CD4-positive, alpha-beta T cell (primary cell): ENCODE measurements around the gene TMBIM1. TPM values are rescaled to one million over a fixed set of nuclear protein-coding genes. Genes with fewer than 3 reads are reported as not detected.
A peak's percentile ranks its signal among the peaks of the same experiment; 100 is the strongest.

ENCODE experiments used
- ATAC-seq: fragments of 200-7000 bp; cut with Tn5 transposase; one replicate; pipeline ENCODE4 v1.10.0; 2022; ENCODE audit warnings: mild to moderate bottlenecking; ENCODE audit not compliant: poor library complexity
- CTCF ChIA-PET: fragments of 350-600 bp; sonication (Branson Sonifier 250); formaldehyde crosslinking; loops from one replicate; lab custom pipeline; 2021; ENCODE audit warnings: antibody characterized with exemption, inconsistent platforms; lab: Charles Lee
- POLR2A ChIA-PET: fragments of 350-600 bp; sonication (Branson Sonifier 250); formaldehyde crosslinking; loops from one replicate; lab custom pipeline; 2021; ENCODE audit warnings: antibody characterized with exemption, inconsistent platforms; lab: Charles Lee
- DNase-seq, 14 experiments: peaks; one replicate each; pipeline ENCODE4 v3.0.0-alpha.2; 2013 to 2020; ENCODE audit warnings: mixed read lengths in 2 of 14
- H3K27ac ChIP-seq, 2 donors: one replicate each; pipeline versions ENCODE4 v1.5.1 to v1.7.0; 2013; ENCODE audit warnings: low read length in 2 of 2, low read depth in 1 of 2, mild to moderate bottlenecking in 1 of 2
- H3K27me3 ChIP-seq, 2 experiments: 1 replicate in 1 of 2; 2 replicates in 1 of 2; pipeline versions ENCODE4 v1.6.1 to v1.7.0; 2013; ENCODE audit warnings: low read length in 2 of 2, control low read depth in 1 of 2, mild to moderate bottlenecking in 1 of 2, moderate library complexity in 1 of 2; ENCODE audit not compliant: insufficient read depth in 2 of 2, control insufficient read depth in 1 of 2
- H3K36me3 ChIP-seq: one replicate; pipeline ENCODE4 v1.6.1; 2013; ENCODE audit warnings: low read length, control low read depth; ENCODE audit not compliant: insufficient read depth
- H3K4me1 ChIP-seq: one replicate; pipeline ENCODE4 v1.6.1; 2013; ENCODE audit warnings: low read length, control low read depth; ENCODE audit not compliant: insufficient read depth
- H3K4me3 ChIP-seq: one replicate; pipeline ENCODE4 v1.5.1; 2013; ENCODE audit warnings: mild to moderate bottlenecking, low read length, moderate library complexity
- H3K9me3 ChIP-seq, 2 experiments: 1 replicate in 1 of 2; 2 replicates in 1 of 2; pipeline versions ENCODE4 v1.6.1 to v1.7.0; 2013; ENCODE audit warnings: low read length in 2 of 2, mild to moderate bottlenecking in 2 of 2, control low read depth in 1 of 2, moderate library complexity in 1 of 2; ENCODE audit not compliant: control insufficient read depth in 1 of 2, insufficient read depth in 1 of 2
- H3K27ac Mint-ChIP-seq: one replicate; pipeline ENCODE4 v1.8.0; 2020; ENCODE audit warnings: mixed read lengths
- H3K27me3 Mint-ChIP-seq: one replicate; pipeline ENCODE4 v1.8.0; 2021; ENCODE audit warnings: mixed read lengths
- H3K36me3 Mint-ChIP-seq: one replicate; pipeline ENCODE4 v1.8.0; 2021; ENCODE audit warnings: low read depth, mixed read lengths
- H3K4me1 Mint-ChIP-seq: one replicate; pipeline ENCODE4 v1.8.0; 2021; ENCODE audit warnings: low read depth, mixed read lengths
- H3K4me3 Mint-ChIP-seq: one replicate; pipeline ENCODE4 v1.8.0; 2020; ENCODE audit warnings: mild to moderate bottlenecking, mixed read lengths
- H3K9me3 Mint-ChIP-seq: one replicate; pipeline ENCODE4 v1.8.0; 2020; ENCODE audit warnings: mixed read lengths
- intact Hi-C, 2 experiments: fragments of 100-400 bp; cut with DNase I in 1 of 2; cut with micrococcal nuclease in 1 of 2; formaldehyde crosslinking; loops; one replicate each; pipeline versions ENCODE4 v1.15.1 to v1.9.0; 2023 to 2025; cut with DNase I, micrococcal nuclease
- total RNA-seq, 174 experiments: library from RNA in 2 of 174; stranded (reverse) in 2 of 174; gene quantifications; one replicate each; pipeline ENCODE4 v1.2.3 and lab custom pipeline; 2021 to 2026
- TF ChIP-seq, protein P1 (sequence below): fragments of 200-600 bp; IDR thresholded peaks from one replicate; pipeline ENCODE4 v1.8.0; 2022; ENCODE audit warnings: antibody characterized with exemption, mild to moderate bottlenecking

The TMBIM1 gene
- total RNA-seq, 2 experiments from 2014 or later, result 99.2 to 102 TPM

DNA sequence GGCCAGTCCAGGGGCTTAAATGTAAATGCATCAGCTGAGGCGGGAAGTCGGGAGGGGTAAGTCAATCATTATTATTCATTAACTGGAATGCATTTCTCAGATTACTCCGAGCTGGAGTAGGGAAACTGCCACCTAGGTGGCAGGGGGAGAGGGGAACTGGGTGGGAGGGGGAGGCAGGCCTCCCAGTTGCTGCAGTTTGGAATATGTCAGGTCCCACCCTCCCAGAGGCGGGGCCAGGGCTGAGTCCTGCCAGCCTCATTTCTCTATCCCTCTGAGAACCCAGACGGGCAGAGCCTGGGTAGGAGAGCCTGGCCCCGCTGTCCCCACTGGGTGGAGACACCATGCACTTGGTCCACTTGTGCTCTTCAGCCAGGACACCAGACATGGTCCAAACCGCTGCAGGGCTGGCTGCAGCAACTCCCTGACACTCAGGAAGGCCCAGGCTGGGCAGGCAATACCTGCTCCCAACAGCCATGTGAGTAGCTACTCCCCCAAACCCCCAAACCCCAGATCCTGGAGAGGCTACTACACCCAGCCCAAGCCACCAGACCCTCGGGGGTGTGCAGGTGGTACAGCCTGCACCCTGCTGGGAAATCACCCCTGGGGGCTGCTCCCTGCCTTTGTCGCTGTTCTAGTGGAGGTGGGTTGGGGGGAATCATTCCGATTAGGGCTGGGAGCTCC is 31.4 kb downstream of the TMBIM1 start, which contains the start of gene GPBAR1:
TSS of gene GPBAR1 (plus strand) at position 274 of the 681 bp plus-strand sequence. CDS start 1,710 bp downstream, outside the sequence.
- no peaks in the 10 kb centered on the region for H3K27me3 Mint-ChIP-seq
- no peaks in the 10 kb centered on the region for H3K9me3 Mint-ChIP-seq
- Histone ChIP-seq H3K36me3 (peaks cover 34% of the 10 kb centered on the region), H3K4me1 (peaks cover 31% of the 10 kb centered on the region), H3K27me3 (no peaks in the 10 kb centered on the region), H3K27ac (no peak within 1 kb of the TSS), H3K9me3 (no peaks in the 10 kb centered on the region), H3K4me3 (peak within 1 kb of the TSS; percentile 2)
- peaks cover 36% of the 10 kb centered on the region for H3K36me3 Mint-ChIP-seq
- ATAC-seq, result no peak
- TF ChIP-seq, protein P1, sequence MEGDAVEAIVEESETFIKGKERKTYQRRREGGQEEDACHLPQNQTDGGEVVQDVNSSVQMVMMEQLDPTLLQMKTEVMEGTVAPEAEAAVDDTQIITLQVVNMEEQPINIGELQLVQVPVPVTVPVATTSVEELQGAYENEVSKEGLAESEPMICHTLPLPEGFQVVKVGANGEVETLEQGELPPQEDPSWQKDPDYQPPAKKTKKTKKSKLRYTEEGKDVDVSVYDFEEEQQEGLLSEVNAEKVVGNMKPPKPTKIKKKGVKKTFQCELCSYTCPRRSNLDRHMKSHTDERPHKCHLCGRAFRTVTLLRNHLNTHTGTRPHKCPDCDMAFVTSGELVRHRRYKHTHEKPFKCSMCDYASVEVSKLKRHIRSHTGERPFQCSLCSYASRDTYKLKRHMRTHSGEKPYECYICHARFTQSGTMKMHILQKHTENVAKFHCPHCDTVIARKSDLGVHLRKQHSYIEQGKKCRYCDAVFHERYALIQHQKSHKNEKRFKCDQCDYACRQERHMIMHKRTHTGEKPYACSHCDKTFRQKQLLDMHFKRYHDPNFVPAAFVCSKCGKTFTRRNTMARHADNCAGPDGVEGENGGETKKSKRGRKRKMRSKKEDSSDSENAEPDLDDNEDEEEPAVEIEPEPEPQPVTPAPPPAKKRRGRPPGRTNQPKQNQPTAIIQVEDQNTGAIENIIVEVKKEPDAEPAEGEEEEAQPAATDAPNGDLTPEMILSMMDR, result no peak
- H3K4me3 Mint-ChIP-seq, result no peak within 1 kb of the TSS
- ChIA-PET POLR2A (interaction anchor here (0.6 to 1.6 kb wide), 3 partner anchors 9 to 35 kb away, joined by 3 to 6 read pairs (median 5); partner anchors contain the start of genes AAMP and PNKD), CTCF (no interaction called here)
- peaks cover 17% of the 10 kb centered on the region for H3K4me1 Mint-ChIP-seq
- intact Hi-C loops, result no loop called here
- DNase-seq, result peak in 1 of 14 experiments; percentile 31
- peak within 1 kb of the TSS; percentile 71 for H3K27ac Mint-ChIP-seq

GRCh38 chr2:218260166-218260565 is 32.1 kb downstream of the TMBIM1 start:
- H3K4me3 Mint-ChIP-seq, result no peak overlapping the region
- peaks cover 22% of the 10 kb centered on the region for H3K4me1 Mint-ChIP-seq
- intact Hi-C loops, result no loop called here
- ATAC-seq (no peak), DNase-seq (no peak)
- no peak overlapping the region for H3K4me3 ChIP-seq
- TF ChIP-seq, protein P1, result no peak
- H3K27ac ChIP-seq, result no peak overlapping the region
- H3K9me3 ChIP-seq, result no peaks in the 10 kb centered on the region
- H3K27me3 ChIP-seq, result no peaks in the 10 kb centered on the region
- no peaks in the 10 kb centered on the region for H3K27me3 Mint-ChIP-seq
- no peaks in the 10 kb centered on the region for H3K9me3 Mint-ChIP-seq
- peaks cover 37% of the 10 kb centered on the region for H3K36me3 Mint-ChIP-seq
- ChIA-PET POLR2A (interaction anchor here (0.6 to 2.2 kb wide), 2 partner anchors 10 to 26 kb away, joined by 3 to 9 read pairs; partner anchors contain the start of genes AAMP and PNKD), CTCF (no interaction called here)
- peaks cover 27% of the 10 kb centered on the region for H3K4me1 ChIP-seq
- peak overlapping the region; percentile 71 for H3K27ac Mint-ChIP-seq
- H3K36me3 ChIP-seq, result peaks cover 33% of the 10 kb centered on the region

GRCh38 chr2:218259099-218259961 is 33.0 kb downstream of the TMBIM1 start:
- Histone ChIP-seq H3K4me1 (peaks cover 22% of the 10 kb centered on the region), H3K27me3 (no peaks in the 10 kb centered on the region), H3K4me3 (no peak overlapping the region), H3K27ac (no peak overlapping the region), H3K36me3 (peaks cover 33% of the 10 kb centered on the region), H3K9me3 (no peaks in the 10 kb centered on the region)
- Mint-ChIP-seq H3K27me3 (no peaks in the 10 kb centered on the region), H3K4me1 (peaks cover 22% of the 10 kb centered on the region), H3K9me3 (no peaks in the 10 kb centered on the region), H3K36me3 (peaks cover 42% of the 10 kb centered on the region), H3K4me3 (no peak overlapping the region), H3K27ac (peak overlapping the region; percentile 71)
- ATAC-seq (no peak), DNase-seq (peak in 2 of 14 experiments; percentile 42 to 52)
- intact Hi-C loops, result loop anchor here in 1 of 2 experiments (5.0 kb wide), 2 partner anchors 42 to 92 kb away; partner anchors contain the start of genes ARPC2 and CXCR1
- ChIA-PET CTCF (interaction anchor here (1.5 kb wide), 1 partner anchor 11 kb away, joined by 3 read pairs; the partner anchor contains the start of genes AAMP and PNKD), POLR2A (interaction anchor here (0.6 to 2.2 kb wide), 2 partner anchors 11 to 27 kb away, joined by 3 to 9 read pairs; partner anchors contain the start of genes AAMP and PNKD)
- TF ChIP-seq, protein P1, result no peak
